ENCODE data around the gene POLK. TPM values are rescaled to one million over a fixed set of nuclear protein-coding genes. Genes with fewer than 3 reads are reported as not detected.
A peak's percentile ranks its signal among the peaks of the same experiment; 100 is the strongest.

Gene POLK
- total and polyA plus RNA-seq, 4 donors, result 3.7 to 20.6 (median 9.8) TPM

DNA sequence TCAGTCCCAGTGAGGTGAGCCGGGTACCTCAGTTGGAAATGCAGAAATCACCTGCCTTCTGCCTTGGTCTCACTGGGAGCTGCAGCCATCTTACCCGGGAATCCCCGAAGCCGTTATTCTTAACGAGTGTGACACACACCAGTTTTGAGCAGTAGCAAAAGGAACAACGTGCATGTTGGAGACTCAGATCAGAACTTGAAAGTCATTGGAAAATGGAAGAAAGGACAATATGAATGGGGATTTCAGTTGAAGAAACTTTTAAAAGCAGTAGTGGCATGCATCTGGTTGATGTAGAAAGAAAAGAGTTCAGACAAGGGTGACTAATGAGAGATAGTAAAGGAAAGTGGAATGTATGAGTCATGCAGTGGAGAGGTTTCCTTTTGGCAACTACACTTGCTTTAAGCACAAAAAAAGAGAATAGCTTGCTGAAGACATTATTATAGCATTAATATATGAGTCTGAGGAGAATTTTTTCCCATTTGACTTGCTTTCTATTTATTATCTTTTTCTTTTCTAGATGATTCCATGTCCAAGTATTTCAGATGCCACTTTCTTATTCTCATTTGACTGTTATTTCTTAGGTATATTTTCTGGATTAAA, 55.1 kb downstream of the POLK start:
- DNase-seq (ENCODE audit: low spot score), result no peak

DNA sequence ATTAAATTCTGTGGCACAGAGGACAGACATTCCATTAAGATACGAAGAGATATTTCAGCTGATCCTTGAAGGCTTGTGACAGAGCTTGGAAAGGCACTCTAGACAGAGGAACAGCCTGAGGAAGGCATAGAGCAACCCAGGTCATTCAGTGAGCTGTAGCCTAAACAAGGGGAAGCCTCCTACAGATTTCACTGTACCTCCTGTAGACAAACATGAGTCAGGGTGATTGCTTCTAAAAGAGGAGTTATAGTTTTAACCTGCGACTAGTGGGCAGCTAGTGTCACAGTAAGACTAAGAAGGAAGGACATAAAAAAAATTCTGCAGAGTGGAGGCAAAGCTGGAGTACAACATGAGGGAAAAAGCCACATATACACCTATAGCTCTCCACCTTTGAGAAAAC, 56.0 kb downstream of the POLK start:
- WGBS, result 75% methylated on average over 2 of the region's 2 CpGs
- Histone ChIP-seq H3K4me3 (ENCODE audit: low read depth in 1 of 3, low read length in 3 of 3) (no peak overlapping the region), H3K9me3 (ENCODE audit: control insufficient read depth in 4 of 4, low read length in 3 of 4) (no peaks in the 10 kb centered on the region), H3K27ac (ENCODE audit: low read depth in 1 of 2, low read length in 2 of 2) (peak overlapping the region in 1 of 2 donors; percentile 22), H3K27me3 (ENCODE audit: control insufficient read depth in 4 of 4, insufficient read depth in 4 of 4, low read length in 3 of 4) (no peaks in the 10 kb centered on the region), H3K4me1 (ENCODE audit: control insufficient read depth in 4 of 4, insufficient read depth in 4 of 4, low read length in 3 of 4) (no peaks in the 10 kb centered on the region), H3K36me3 (ENCODE audit: control insufficient read depth in 4 of 4, insufficient read depth in 3 of 4, low read depth in 1 of 4, low read length in 3 of 4) (no peaks in the 10 kb centered on the region), H3K9ac (ENCODE audit: low read depth in 1 of 2, low read length in 2 of 2) (no peak overlapping the region)
- no peak for DNase-seq (ENCODE audit: low spot score)
- TF ChIP-seq YY1 (IDR thresholded peaks at IDR 0.05), result no peak
- TF ChIP-seq, protein P1, sequence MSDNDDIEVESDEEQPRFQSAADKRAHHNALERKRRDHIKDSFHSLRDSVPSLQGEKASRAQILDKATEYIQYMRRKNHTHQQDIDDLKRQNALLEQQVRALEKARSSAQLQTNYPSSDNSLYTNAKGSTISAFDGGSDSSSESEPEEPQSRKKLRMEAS (IDR thresholded peaks at IDR 0.05), result no peak
- TF ChIP-seq, protein P2, sequence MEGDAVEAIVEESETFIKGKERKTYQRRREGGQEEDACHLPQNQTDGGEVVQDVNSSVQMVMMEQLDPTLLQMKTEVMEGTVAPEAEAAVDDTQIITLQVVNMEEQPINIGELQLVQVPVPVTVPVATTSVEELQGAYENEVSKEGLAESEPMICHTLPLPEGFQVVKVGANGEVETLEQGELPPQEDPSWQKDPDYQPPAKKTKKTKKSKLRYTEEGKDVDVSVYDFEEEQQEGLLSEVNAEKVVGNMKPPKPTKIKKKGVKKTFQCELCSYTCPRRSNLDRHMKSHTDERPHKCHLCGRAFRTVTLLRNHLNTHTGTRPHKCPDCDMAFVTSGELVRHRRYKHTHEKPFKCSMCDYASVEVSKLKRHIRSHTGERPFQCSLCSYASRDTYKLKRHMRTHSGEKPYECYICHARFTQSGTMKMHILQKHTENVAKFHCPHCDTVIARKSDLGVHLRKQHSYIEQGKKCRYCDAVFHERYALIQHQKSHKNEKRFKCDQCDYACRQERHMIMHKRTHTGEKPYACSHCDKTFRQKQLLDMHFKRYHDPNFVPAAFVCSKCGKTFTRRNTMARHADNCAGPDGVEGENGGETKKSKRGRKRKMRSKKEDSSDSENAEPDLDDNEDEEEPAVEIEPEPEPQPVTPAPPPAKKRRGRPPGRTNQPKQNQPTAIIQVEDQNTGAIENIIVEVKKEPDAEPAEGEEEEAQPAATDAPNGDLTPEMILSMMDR (IDR thresholded peaks at IDR 0.05; ENCODE audit: low read depth, low read length, missing input control), result no peak

More for the DNA sequence above, 55.1 kb downstream of the POLK start:
- Histone ChIP-seq H3K9me3 (ENCODE audit: control insufficient read depth in 4 of 4, low read length in 3 of 4) (no peaks in the 10 kb centered on the region), H3K4me1 (ENCODE audit: control insufficient read depth in 4 of 4, insufficient read depth in 4 of 4, low read length in 3 of 4) (no peaks in the 10 kb centered on the region), H3K4me3 (ENCODE audit: low read depth in 1 of 3, low read length in 3 of 3) (no peak overlapping the region), H3K27me3 (ENCODE audit: control insufficient read depth in 4 of 4, insufficient read depth in 4 of 4, low read length in 3 of 4) (no peaks in the 10 kb centered on the region), H3K36me3 (ENCODE audit: control insufficient read depth in 4 of 4, insufficient read depth in 3 of 4, low read depth in 1 of 4, low read length in 3 of 4) (no peaks in the 10 kb centered on the region), H3K9ac (ENCODE audit: low read depth in 1 of 2, low read length in 2 of 2) (no peak overlapping the region), H3K27ac (ENCODE audit: low read depth in 1 of 2, low read length in 2 of 2) (peak overlapping the region in 1 of 2 donors; percentile 10)
- 76% methylated on average over 6 of the region's 6 CpGs for WGBS
- TF ChIP-seq, protein P1 (IDR thresholded peaks at IDR 0.05), result no peak
- TF ChIP-seq, protein P3, sequence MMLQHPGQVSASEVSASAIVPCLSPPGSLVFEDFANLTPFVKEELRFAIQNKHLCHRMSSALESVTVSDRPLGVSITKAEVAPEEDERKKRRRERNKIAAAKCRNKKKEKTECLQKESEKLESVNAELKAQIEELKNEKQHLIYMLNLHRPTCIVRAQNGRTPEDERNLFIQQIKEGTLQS (IDR thresholded peaks at IDR 0.05), result peak; percentile 28
- TF ChIP-seq RXRA (IDR thresholded peaks at IDR 0.05) (peak; percentile 11 to 45), FOXA1 (IDR thresholded peaks at IDR 0.05) (no peak), JUND (IDR thresholded peaks at IDR 0.05) (peak; percentile 97), RAD21 (IDR thresholded peaks at IDR 0.05) (peak in 1 of 2 donors; percentile 9), NR2F2 (IDR thresholded peaks at IDR 0.05) (no peak), SP1 (IDR thresholded peaks at IDR 0.05) (no peak)
- TF ChIP-seq, protein P4, sequence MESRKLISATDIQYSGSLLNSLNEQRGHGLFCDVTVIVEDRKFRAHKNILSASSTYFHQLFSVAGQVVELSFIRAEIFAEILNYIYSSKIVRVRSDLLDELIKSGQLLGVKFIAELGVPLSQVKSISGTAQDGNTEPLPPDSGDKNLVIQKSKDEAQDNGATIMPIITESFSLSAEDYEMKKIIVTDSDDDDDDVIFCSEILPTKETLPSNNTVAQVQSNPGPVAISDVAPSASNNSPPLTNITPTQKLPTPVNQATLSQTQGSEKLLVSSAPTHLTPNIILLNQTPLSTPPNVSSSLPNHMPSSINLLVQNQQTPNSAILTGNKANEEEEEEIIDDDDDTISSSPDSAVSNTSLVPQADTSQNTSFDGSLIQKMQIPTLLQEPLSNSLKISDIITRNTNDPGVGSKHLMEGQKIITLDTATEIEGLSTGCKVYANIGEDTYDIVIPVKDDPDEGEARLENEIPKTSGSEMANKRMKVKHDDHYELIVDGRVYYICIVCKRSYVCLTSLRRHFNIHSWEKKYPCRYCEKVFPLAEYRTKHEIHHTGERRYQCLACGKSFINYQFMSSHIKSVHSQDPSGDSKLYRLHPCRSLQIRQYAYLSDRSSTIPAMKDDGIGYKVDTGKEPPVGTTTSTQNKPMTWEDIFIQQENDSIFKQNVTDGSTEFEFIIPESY (IDR thresholded peaks at IDR 0.05), result no peak

DNA sequence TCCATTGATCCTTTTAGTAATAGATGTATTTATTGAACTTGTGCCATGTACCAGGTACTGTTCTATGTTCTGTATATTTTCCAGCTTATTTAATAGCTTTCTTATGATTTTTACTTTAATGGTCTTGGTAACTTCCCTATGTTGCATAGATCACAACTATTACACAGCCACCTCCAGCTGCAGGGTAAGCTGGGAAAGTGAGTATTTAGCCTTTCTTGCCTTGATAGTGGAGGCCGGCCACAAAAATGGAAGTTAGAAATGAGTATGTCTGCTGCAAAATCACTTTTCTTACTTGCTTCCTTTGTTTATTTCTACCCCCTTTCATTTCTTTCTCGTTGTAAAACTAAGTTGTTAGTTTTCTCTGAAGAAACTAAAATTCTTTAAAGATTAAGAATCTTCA, 56.5 kb downstream of the POLK start:
- Histone ChIP-seq H3K4me3 (ENCODE audit: low read depth in 1 of 3, low read length in 3 of 3) (no peak overlapping the region), H3K27me3 (ENCODE audit: control insufficient read depth in 4 of 4, insufficient read depth in 4 of 4, low read length in 3 of 4) (no peaks in the 10 kb centered on the region), H3K9ac (ENCODE audit: low read depth in 1 of 2, low read length in 2 of 2) (no peak overlapping the region), H3K27ac (ENCODE audit: low read depth in 1 of 2, low read length in 2 of 2) (no peak overlapping the region), H3K36me3 (ENCODE audit: control insufficient read depth in 4 of 4, insufficient read depth in 3 of 4, low read depth in 1 of 4, low read length in 3 of 4) (no peaks in the 10 kb centered on the region), H3K4me1 (ENCODE audit: control insufficient read depth in 4 of 4, insufficient read depth in 4 of 4, low read length in 3 of 4) (no peaks in the 10 kb centered on the region), H3K9me3 (ENCODE audit: control insufficient read depth in 4 of 4, low read length in 3 of 4) (no peaks in the 10 kb centered on the region)
- WGBS, result 89% methylated on average over 2 of the region's 2 CpGs
- DNase-seq (ENCODE audit: low spot score), result no peak
- TF ChIP-seq, protein P1 (IDR thresholded peaks at IDR 0.05), result no peak
- TF ChIP-seq EGR1 (IDR thresholded peaks at IDR 0.05; ENCODE audit: low read depth in 2 of 2) (no peak), FOXA1 (IDR thresholded peaks at IDR 0.05) (no peak), HNF4G (IDR thresholded peaks at IDR 0.05) (no peak), NR2F2 (IDR thresholded peaks at IDR 0.05) (no peak), FOXA2 (IDR thresholded peaks at IDR 0.05) (no peak), HNF4A (conservative IDR thresholded peaks at IDR 0.05) (no peak), GABPA (IDR thresholded peaks at IDR 0.05 in 1 of 2, conservative IDR thresholded peaks at IDR 0.05 in 1 of 2) (no peak), TAF1 (conservative IDR thresholded peaks at IDR 0.05) (no peak), YY1 (IDR thresholded peaks at IDR 0.05) (no peak), RAD21 (IDR thresholded peaks at IDR 0.05) (no peak), SP1 (IDR thresholded peaks at IDR 0.05) (no peak)
- TF ChIP-seq, protein P5, sequence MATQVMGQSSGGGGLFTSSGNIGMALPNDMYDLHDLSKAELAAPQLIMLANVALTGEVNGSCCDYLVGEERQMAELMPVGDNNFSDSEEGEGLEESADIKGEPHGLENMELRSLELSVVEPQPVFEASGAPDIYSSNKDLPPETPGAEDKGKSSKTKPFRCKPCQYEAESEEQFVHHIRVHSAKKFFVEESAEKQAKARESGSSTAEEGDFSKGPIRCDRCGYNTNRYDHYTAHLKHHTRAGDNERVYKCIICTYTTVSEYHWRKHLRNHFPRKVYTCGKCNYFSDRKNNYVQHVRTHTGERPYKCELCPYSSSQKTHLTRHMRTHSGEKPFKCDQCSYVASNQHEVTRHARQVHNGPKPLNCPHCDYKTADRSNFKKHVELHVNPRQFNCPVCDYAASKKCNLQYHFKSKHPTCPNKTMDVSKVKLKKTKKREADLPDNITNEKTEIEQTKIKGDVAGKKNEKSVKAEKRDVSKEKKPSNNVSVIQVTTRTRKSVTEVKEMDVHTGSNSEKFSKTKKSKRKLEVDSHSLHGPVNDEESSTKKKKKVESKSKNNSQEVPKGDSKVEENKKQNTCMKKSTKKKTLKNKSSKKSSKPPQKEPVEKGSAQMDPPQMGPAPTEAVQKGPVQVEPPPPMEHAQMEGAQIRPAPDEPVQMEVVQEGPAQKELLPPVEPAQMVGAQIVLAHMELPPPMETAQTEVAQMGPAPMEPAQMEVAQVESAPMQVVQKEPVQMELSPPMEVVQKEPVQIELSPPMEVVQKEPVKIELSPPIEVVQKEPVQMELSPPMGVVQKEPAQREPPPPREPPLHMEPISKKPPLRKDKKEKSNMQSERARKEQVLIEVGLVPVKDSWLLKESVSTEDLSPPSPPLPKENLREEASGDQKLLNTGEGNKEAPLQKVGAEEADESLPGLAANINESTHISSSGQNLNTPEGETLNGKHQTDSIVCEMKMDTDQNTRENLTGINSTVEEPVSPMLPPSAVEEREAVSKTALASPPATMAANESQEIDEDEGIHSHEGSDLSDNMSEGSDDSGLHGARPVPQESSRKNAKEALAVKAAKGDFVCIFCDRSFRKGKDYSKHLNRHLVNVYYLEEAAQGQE (IDR thresholded peaks at IDR 0.05), result no peak
- TF ChIP-seq, protein P3 (IDR thresholded peaks at IDR 0.05), result no peak
